HEK293 (cell line): ENCODE data around the gene SLC1A2.

ENCODE experiments used
- CTCF ChIA-PET: fragments of 350-600 bp; formaldehyde crosslinking; extraction: SDS; loops from one replicate; lab custom pipeline; 2021; ENCODE audit warnings: antibody characterized with exemption; lab: Yijun Ruan, JAX
- POLR2A ChIA-PET: fragments of 300-600 bp; formaldehyde crosslinking; extraction: SDS; loops from one replicate; lab custom pipeline; 2020; ENCODE audit warnings: antibody characterized with exemption, inconsistent platforms; lab: Yijun Ruan, JAX
- H3K27ac ChIP-seq: fragments of 200-500 bp; sonication (Bioruptor generic); 2 replicates; pipeline ENCODE4 v1.5.1; 2014; ENCODE audit warnings: low read depth, low read length, control low read depth, inconsistent platforms; ENCODE audit errors: extremely low read depth
- H3K36me3 ChIP-seq, 2 experiments: fragments of 200-500 bp in 1 of 2; sonication (Bioruptor generic) in 1 of 2; 1 replicate in 1 of 2; 2 replicates in 1 of 2; pipeline ENCODE4 v1.5.1; 2014 to 2017; ENCODE audit warnings: inconsistent platforms in 2 of 2, low read length in 2 of 2; ENCODE audit not compliant: control insufficient read depth in 2 of 2, insufficient read depth in 1 of 2
- H3K4me1 ChIP-seq: fragments of 200-500 bp; sonication (Bioruptor generic); 2 replicates; pipeline ENCODE4 v1.5.1; 2014; ENCODE audit warnings: mild to moderate bottlenecking, low read length, inconsistent platforms; ENCODE audit not compliant: control insufficient read depth, insufficient read depth
- H3K4me3 ChIP-seq: 2 replicates; pipeline ENCODE4 v1.5.1; 2011; ENCODE audit warnings: low read depth, mild to moderate bottlenecking, control low read depth, low read length, moderate library complexity
- H3K9me3 ChIP-seq: fragments of 200-500 bp; sonication (Bioruptor generic); 2 replicates; pipeline ENCODE4 v1.5.1; 2014; ENCODE audit warnings: low read depth, low read length, inconsistent platforms; ENCODE audit not compliant: control insufficient read depth, insufficient read depth
- HOXD13 ChIP-seq: sonication (generic); formaldehyde crosslinking; IDR thresholded peaks from 2 replicates; pipeline ENCODE4 v1.8.0; 2022; ENCODE audit warnings: missing genetic modification reagents, borderline replicate concordance
- KLF16 ChIP-seq: fragments of 450-650 bp; formaldehyde crosslinking; IDR thresholded peaks from 2 replicates; pipeline ENCODE4 v1.5.1; 2017; ENCODE audit warnings: missing biosample characterization, missing genetic modification characterization
- KLF7 ChIP-seq: fragments of 450-650 bp; formaldehyde crosslinking; IDR thresholded peaks from 2 replicates; pipeline ENCODE4 v1.5.1; 2016; ENCODE audit warnings: missing biosample characterization, missing genetic modification characterization, borderline replicate concordance
- KLF9 ChIP-seq: fragments of 450-650 bp; formaldehyde crosslinking; IDR thresholded peaks from 2 replicates; pipeline ENCODE4 v1.5.1; 2016; ENCODE audit warnings: missing biosample characterization, missing genetic modification characterization, low read depth
- ZFP3 ChIP-seq: fragments of 450-650 bp; formaldehyde crosslinking; IDR thresholded peaks from 2 replicates; pipeline ENCODE4 v1.5.1; 2016; ENCODE audit warnings: low read depth, missing biosample characterization, missing genetic modification characterization
- ZFP41 ChIP-seq: fragments of 450-650 bp; formaldehyde crosslinking; IDR thresholded peaks from 2 replicates; pipeline ENCODE4 v1.5.1; 2016; ENCODE audit warnings: missing biosample characterization, missing genetic modification characterization, borderline replicate concordance
- ZNF350 ChIP-seq: fragments of 450-650 bp; formaldehyde crosslinking; IDR thresholded peaks from 2 replicates; pipeline ENCODE4 v1.5.0; 2017; ENCODE audit warnings: missing biosample characterization, mild to moderate bottlenecking, missing genetic modification characterization
- ZNF518A ChIP-seq: fragments of 450-650 bp; formaldehyde crosslinking; conservative IDR thresholded peaks from 2 replicates; pipeline ENCODE4 v1.5.1; 2016; ENCODE audit warnings: low read depth, missing biosample characterization, missing genetic modification characterization
- ZNF558 ChIP-seq: fragments of 450-650 bp; formaldehyde crosslinking; IDR thresholded peaks from 2 replicates; pipeline ENCODE4 v1.5.1; 2016; ENCODE audit warnings: missing biosample characterization, missing genetic modification characterization
- ZNF837 ChIP-seq: fragments of 450-650 bp; formaldehyde crosslinking; IDR thresholded peaks from 2 replicates; pipeline ENCODE4 v1.5.1; 2016; ENCODE audit warnings: missing biosample characterization, missing genetic modification characterization
- ZNF843 ChIP-seq: fragments of 450-650 bp; formaldehyde crosslinking; IDR thresholded peaks from 2 replicates; pipeline ENCODE4 v1.5.1; 2016; ENCODE audit warnings: missing biosample characterization, missing genetic modification characterization
- ZXDB ChIP-seq: fragments of 450-650 bp; formaldehyde crosslinking; IDR thresholded peaks from 2 replicates; pipeline ENCODE4 v1.5.1; 2016; ENCODE audit warnings: missing biosample characterization, missing genetic modification characterization
- TF ChIP-seq, protein P1 (sequence below): fragments of 450-650 bp; formaldehyde crosslinking; IDR thresholded peaks from 2 replicates; pipeline ENCODE4 v1.5.1; 2016; ENCODE audit warnings: missing biosample characterization, missing genetic modification characterization
- TF ChIP-seq, protein P2 (sequence below): fragments of 450-650 bp; formaldehyde crosslinking; IDR thresholded peaks from 2 replicates; pipeline ENCODE4 v1.5.1; 2016; ENCODE audit warnings: missing biosample characterization, missing genetic modification characterization, low read depth
- TF ChIP-seq, protein P3 (sequence below): fragments of 450-650 bp; formaldehyde crosslinking; IDR thresholded peaks from 2 replicates; pipeline ENCODE4 v1.5.1; 2017; ENCODE audit warnings: missing biosample characterization, missing genetic modification characterization

Gene SLC1A2

GRCh38 chr11:35352077-35352888 lies 67.1 kb downstream of the SLC1A2 start (continued):
- TF ChIP-seq, protein P1, sequence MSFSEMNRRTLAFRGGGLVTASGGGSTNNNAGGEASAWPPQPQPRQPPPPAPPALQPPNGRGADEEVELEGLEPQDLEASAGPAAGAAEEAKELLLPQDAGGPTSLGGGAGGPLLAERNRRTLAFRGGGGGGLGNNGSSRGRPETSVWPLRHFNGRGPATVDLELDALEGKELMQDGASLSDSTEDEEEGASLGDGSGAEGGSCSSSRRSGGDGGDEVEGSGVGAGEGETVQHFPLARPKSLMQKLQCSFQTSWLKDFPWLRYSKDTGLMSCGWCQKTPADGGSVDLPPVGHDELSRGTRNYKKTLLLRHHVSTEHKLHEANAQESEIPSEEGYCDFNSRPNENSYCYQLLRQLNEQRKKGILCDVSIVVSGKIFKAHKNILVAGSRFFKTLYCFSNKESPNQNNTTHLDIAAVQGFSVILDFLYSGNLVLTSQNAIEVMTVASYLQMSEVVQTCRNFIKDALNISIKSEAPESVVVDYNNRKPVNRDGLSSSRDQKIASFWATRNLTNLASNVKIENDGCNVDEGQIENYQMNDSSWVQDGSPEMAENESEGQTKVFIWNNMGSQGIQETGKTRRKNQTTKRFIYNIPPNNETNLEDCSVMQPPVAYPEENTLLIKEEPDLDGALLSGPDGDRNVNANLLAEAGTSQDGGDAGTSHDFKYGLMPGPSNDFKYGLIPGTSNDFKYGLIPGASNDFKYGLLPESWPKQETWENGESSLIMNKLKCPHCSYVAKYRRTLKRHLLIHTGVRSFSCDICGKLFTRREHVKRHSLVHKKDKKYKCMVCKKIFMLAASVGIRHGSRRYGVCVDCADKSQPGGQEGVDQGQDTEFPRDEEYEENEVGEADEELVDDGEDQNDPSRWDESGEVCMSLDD (tag by site-specific recombination), result no peak
- TF ChIP-seq ZNF518A (no peak), ZNF837 (no peak), HOXD13 (CRISPR knock-in tag) (no peak), ZXDB (no peak)
- TF ChIP-seq, protein P2, sequence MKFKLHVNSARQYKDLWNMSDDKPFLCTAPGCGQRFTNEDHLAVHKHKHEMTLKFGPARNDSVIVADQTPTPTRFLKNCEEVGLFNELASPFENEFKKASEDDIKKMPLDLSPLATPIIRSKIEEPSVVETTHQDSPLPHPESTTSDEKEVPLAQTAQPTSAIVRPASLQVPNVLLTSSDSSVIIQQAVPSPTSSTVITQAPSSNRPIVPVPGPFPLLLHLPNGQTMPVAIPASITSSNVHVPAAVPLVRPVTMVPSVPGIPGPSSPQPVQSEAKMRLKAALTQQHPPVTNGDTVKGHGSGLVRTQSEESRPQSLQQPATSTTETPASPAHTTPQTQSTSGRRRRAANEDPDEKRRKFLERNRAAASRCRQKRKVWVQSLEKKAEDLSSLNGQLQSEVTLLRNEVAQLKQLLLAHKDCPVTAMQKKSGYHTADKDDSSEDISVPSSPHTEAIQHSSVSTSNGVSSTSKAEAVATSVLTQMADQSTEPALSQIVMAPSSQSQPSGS (tag by site-specific recombination), result no peak
- TF ChIP-seq, protein P3, sequence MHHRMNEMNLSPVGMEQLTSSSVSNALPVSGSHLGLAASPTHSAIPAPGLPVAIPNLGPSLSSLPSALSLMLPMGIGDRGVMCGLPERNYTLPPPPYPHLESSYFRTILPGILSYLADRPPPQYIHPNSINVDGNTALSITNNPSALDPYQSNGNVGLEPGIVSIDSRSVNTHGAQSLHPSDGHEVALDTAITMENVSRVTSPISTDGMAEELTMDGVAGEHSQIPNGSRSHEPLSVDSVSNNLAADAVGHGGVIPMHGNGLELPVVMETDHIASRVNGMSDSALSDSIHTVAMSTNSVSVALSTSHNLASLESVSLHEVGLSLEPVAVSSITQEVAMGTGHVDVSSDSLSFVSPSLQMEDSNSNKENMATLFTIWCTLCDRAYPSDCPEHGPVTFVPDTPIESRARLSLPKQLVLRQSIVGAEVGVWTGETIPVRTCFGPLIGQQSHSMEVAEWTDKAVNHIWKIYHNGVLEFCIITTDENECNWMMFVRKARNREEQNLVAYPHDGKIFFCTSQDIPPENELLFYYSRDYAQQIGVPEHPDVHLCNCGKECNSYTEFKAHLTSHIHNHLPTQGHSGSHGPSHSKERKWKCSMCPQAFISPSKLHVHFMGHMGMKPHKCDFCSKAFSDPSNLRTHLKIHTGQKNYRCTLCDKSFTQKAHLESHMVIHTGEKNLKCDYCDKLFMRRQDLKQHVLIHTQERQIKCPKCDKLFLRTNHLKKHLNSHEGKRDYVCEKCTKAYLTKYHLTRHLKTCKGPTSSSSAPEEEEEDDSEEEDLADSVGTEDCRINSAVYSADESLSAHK (tag by site-specific recombination), result no peak
- TF ChIP-seq, all 188 proteins: peak for 0

GRCh38 chr11:35349897-35350296 lies 69.5 kb downstream of the SLC1A2 start:
- H3K4me1 ChIP-seq, result no peaks in the 10 kb centered on the region
- H3K27ac ChIP-seq, result no peak overlapping the region
- POLR2A ChIA-PET, result no interaction called here
- CTCF ChIA-PET, result interaction anchor here (0.6 to 1.3 kb wide), 2 partner anchors 10 to 257 kb away, joined by 3 to 4 read pairs; no protein-coding TSS in a partner anchor
- TF ChIP-seq ZNF350 (tag by site-specific recombination) (no peak), ZNF558 (tag by site-specific recombination) (no peak), ZFP41 (tag by site-specific recombination) (no peak), KLF7 (tag by site-specific recombination) (no peak), ZFP3 (tag by site-specific recombination) (no peak), KLF16 (tag by site-specific recombination) (no peak), ZNF843 (tag by site-specific recombination) (no peak), KLF9 (tag by site-specific recombination) (no peak)
- H3K36me3 ChIP-seq, result no peaks in the 10 kb centered on the region
- H3K4me3 ChIP-seq, result no peak overlapping the region
- H3K9me3 ChIP-seq, result no peaks in the 10 kb centered on the region
